Spinal cord (tissue), 10 donors: ENCODE measurements around the gene EIF1AX. TPM values are rescaled to one million over a fixed set of nuclear protein-coding genes. Genes with fewer than 3 reads are reported as not detected.

ENCODE experiments used
- DNase-seq, 6 donors: peaks; one replicate each; pipeline versions ENCODE4 v3.0.0 to v3.0.0-alpha.2; 2013 to 2015; ENCODE audit warnings: low spot score in 6 of 6, low read depth in 4 of 6
- H3K27ac ChIP-seq: one replicate; pipeline ENCODE4 v1.5.1; 2013; ENCODE audit warnings: low read depth, low read length, control low read depth
- H3K27me3 ChIP-seq: one replicate; pipeline ENCODE4 v1.6.1; 2013; ENCODE audit warnings: low read length; ENCODE audit not compliant: control insufficient read depth, insufficient read depth
- H3K36me3 ChIP-seq: one replicate; pipeline ENCODE4 v1.6.1; 2013; ENCODE audit warnings: low read length; ENCODE audit not compliant: control insufficient read depth, insufficient read depth
- H3K4me1 ChIP-seq: one replicate; pipeline ENCODE4 v1.6.1; 2013; ENCODE audit warnings: low read length; ENCODE audit not compliant: control insufficient read depth, insufficient read depth
- H3K4me3 ChIP-seq: one replicate; pipeline ENCODE4 v1.5.1; 2013; ENCODE audit warnings: low read depth, low read length, control low read depth
- H3K9me3 ChIP-seq: one replicate; pipeline ENCODE4 v1.6.1; 2013; ENCODE audit warnings: low read length; ENCODE audit not compliant: control insufficient read depth, insufficient read depth
- WGBS: methylation state at CpG from one replicate; pipeline ENCODE4 v1.1.5; 2013; ENCODE audit warnings: missing lambda C conversion rate; ENCODE audit not compliant: insufficient coverage; 5-methylcytosine and 5-hydroxymethylcytosine counted together
- polyA plus RNA-seq, 2 donors: library from polyadenylated mRNA; unstranded; fragments of 120-200 nt; gene quantifications; one replicate each; pipeline ENCODE4 v1.2.1, GENCODE V29; 2013; ENCODE audit not compliant: insufficient read length in 2 of 2
- small RNA-seq: library from RNA; depleted of rRNA; stranded (forward); fragments of <200 nt; gene quantifications from one replicate; pipeline ENCODE3, GENCODE V24; 2014; ENCODE audit warnings: low replicate concordance
- total RNA-seq, 2 donors: library from RNA; depleted of rRNA in 1 of 2; stranded (reverse); fragments of 120-200 nt in 1 of 2; fragments of >200 nt in 1 of 2; gene quantifications; one replicate each; pipeline versions ENCODE4 v1.2.3 to v1.2.4, GENCODE V29; 2013 to 2014
- donor health status: healthy.

Gene EIF1AX
- total and polyA plus RNA-seq, 4 donors: 46.1 to 102 (median 82.4) TPM

DNA sequence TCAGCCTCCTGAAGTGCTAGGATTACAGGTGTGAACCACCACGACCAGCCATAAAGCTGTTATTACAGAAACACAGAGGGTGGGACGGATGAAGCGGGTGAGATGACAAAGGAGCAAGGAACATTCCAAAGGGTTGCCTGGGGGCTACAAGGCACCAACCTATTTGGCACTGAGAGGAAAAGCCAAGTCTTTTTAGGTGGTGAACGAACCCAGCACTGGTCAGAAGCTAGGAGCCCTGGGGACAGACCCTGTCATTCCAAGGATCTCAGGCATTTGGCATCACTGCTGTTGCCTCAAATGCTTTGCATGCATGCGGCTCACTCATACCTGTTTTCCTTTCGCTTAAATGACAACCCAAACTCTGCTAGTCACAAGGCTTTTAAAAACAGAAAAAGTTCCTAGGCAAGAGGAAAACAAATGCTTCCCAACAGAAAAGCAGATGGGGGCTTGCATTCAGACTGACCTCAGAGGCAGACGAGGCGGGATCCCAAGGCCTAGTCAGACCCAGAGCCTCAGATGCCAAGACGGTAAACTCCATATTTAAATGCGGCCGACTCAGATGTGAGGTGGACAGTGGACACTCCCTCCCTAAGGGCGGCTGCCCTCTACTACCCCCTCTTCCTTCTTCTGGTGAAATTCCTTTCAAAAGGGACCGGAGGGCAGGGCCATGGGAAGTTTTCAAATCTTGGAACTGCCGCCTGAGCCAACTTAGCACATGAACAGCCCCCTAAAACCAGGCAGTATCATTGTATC, 29.4 kb downstream of the EIF1AX start:
- Histone ChIP-seq H3K4me3 (no peak overlapping the region), H3K27me3 (peaks cover 35% of the 10 kb centered on the region), H3K27ac (no peak overlapping the region), H3K9me3 (no peaks in the 10 kb centered on the region), H3K36me3 (no peaks in the 10 kb centered on the region), H3K4me1 (peaks cover 8% of the 10 kb centered on the region)
- no peak for DNase-seq
- 69% methylated on average over 11 of the region's 14 CpGs for WGBS

- H3K4me3 ChIP-seq: no peak overlapping the region
- WGBS: 93% methylated on average over 6 of the region's 10 CpGs
- H3K4me1 ChIP-seq: peaks cover 5% of the 10 kb centered on the region
- no peaks in the 10 kb centered on the region for H3K9me3 ChIP-seq
- no peaks in the 10 kb centered on the region for H3K36me3 ChIP-seq
- DNase-seq: no peak
- peaks cover 29% of the 10 kb centered on the region for H3K27me3 ChIP-seq
- H3K27ac ChIP-seq: no peak overlapping the region
Measured at GRCh38 chrX:20111271-20111670, 30.4 kb downstream of the EIF1AX start.

GRCh38 chrX:20101934-20102581, 39.6 kb downstream of the EIF1AX start:
- Histone ChIP-seq H3K4me1 (no peaks in the 10 kb centered on the region), H3K36me3 (no peaks in the 10 kb centered on the region), H3K27ac (no peak overlapping the region), H3K4me3 (no peak overlapping the region), H3K27me3 (peaks cover 43% of the 10 kb centered on the region), H3K9me3 (no peaks in the 10 kb centered on the region)
- WGBS: 83% methylated on average over 2 of the region's 2 CpGs
- DNase-seq: no peak

GRCh38 chrX:20091499-20091898, 50.1 kb downstream of the EIF1AX start:
- WGBS: no CpG with 5 or more reads among the region's 3 CpGs
- Histone ChIP-seq H3K27ac (no peak overlapping the region), H3K27me3 (peaks cover 16% of the 10 kb centered on the region), H3K4me3 (no peak overlapping the region), H3K9me3 (no peaks in the 10 kb centered on the region), H3K36me3 (no peaks in the 10 kb centered on the region), H3K4me1 (no peaks in the 10 kb centered on the region)
- DNase-seq: no peak

GRCh38 chrX:20089845-20090244, 51.8 kb downstream of the EIF1AX start:
- Histone ChIP-seq H3K9me3 (no peaks in the 10 kb centered on the region), H3K36me3 (no peaks in the 10 kb centered on the region), H3K4me1 (no peaks in the 10 kb centered on the region), H3K4me3 (no peak overlapping the region), H3K27ac (no peak overlapping the region), H3K27me3 (peaks cover 21% of the 10 kb centered on the region)
- no peak for DNase-seq
- 91% methylated on average over 4 of the region's 6 CpGs for WGBS

DNA sequence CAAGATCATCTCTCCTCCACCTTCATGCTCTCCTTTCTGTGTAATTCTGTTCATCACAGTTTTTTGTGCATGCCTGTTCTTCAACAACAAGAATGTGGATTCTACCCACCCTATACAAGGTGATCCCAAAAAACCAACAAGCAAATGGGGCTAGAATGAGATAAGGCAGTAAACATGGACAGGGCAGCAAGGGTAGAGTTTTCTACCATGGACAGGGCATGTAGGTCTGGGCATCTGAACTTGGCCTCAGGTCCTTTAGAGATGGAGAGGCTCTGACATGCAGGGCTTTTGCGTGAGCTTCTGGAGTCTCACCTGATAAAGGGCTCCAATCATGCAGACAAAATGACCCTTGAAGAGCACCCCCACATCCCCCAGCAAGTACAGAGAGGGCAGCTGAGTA, 61.4 kb downstream of the EIF1AX start:
- H3K4me1 ChIP-seq: no peaks in the 10 kb centered on the region
- 83% methylated on average over 1 of the region's 1 CpG for WGBS
- H3K27me3 ChIP-seq: peaks cover 35% of the 10 kb centered on the region

More for the DNA sequence above, 61.4 kb downstream of the EIF1AX start:
- Histone ChIP-seq H3K4me3 (no peak overlapping the region), H3K36me3 (no peaks in the 10 kb centered on the region), H3K9me3 (no peaks in the 10 kb centered on the region), H3K27ac (no peak overlapping the region)
- DNase-seq: no peak

Small RNAs within 50 kb of the gene (small RNA-seq; reads per million reads assigned to genes)
- 47.2 reads per million, percentile 97 among the genes with 10 or more reads in this experiment for gene RF00493
- gene RF00494: not detected

Other genes starting within 250 kb of the EIF1AX start
- 10 to 100 TPM; 13.2 to 22.4 TPM for gene BCLAF3, start 150.8 kb downstream of the EIF1AX start, total RNA-seq
- 10 to 100 TPM; 14.3 to 17.1 TPM for gene BCLAF3, start 150.8 kb downstream of the EIF1AX start, polyA plus RNA-seq
- gene MAP7D2, start 24.9 kb downstream of the EIF1AX start, total RNA-seq: 10 to 100 TPM in 1 of 2 donors, 1 to 10 TPM in 1; 8.2 to 27.4 TPM
- gene MAP7D2, start 24.9 kb downstream of the EIF1AX start, polyA plus RNA-seq: 10 to 100 TPM; 35.8 to 38.5 TPM
- gene RPS6KA3, start 125.1 kb upstream of the EIF1AX start, total RNA-seq: 10 to 100 TPM; 27.8 to 44.9 TPM
- 10 to 100 TPM; 18.5 to 27.8 TPM for gene RPS6KA3, start 125.1 kb upstream of the EIF1AX start, polyA plus RNA-seq